ENCODE results near the gene ERC2. TPM values are rescaled to one million over a fixed set of nuclear protein-coding genes. Genes with fewer than 3 reads are reported as not detected.
"Not testable (repeated sequence)": the region's sequence is repeated elsewhere in the genome, so short reads cannot be mapped to it uniquely, and the experiment has no call there.

Gene ERC2
- total RNA-seq, 1 donor from 2014 or later: 32.5 TPM

DNA sequence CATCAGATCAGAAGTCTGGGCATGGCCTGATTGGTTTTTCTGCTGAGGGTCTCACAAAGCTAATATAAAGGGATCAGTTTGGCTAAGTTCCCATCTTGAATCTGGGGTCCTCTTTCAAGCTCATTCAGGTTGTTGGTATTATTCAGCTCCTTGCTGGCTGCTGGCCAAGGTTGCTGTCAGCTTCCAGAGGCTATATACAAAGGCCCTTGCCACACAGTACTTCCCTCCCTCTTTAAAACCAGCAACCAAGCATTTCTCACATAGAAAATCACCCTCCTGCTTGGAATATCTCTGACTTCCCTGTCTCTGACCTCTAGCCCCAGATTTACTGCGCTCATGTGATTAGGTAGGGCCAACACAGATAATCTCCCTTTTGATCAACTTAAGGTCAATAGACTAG, 442.9 kb downstream of the ERC2 start:
- DNase-seq (ENCODE audit: low spot score, unreplicated experiment): no peak
- H3K27ac Mint-ChIP-seq: no peak overlapping the region
- no peaks in the 10 kb centered on the region for H3K27me3 Mint-ChIP-seq
- TF ChIP-seq, protein P1, sequence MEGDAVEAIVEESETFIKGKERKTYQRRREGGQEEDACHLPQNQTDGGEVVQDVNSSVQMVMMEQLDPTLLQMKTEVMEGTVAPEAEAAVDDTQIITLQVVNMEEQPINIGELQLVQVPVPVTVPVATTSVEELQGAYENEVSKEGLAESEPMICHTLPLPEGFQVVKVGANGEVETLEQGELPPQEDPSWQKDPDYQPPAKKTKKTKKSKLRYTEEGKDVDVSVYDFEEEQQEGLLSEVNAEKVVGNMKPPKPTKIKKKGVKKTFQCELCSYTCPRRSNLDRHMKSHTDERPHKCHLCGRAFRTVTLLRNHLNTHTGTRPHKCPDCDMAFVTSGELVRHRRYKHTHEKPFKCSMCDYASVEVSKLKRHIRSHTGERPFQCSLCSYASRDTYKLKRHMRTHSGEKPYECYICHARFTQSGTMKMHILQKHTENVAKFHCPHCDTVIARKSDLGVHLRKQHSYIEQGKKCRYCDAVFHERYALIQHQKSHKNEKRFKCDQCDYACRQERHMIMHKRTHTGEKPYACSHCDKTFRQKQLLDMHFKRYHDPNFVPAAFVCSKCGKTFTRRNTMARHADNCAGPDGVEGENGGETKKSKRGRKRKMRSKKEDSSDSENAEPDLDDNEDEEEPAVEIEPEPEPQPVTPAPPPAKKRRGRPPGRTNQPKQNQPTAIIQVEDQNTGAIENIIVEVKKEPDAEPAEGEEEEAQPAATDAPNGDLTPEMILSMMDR (IDR thresholded peaks at IDR 0.05; ENCODE audit: unreplicated experiment): no peak
- no peaks in the 10 kb centered on the region for H3K36me3 Mint-ChIP-seq (ENCODE audit: insufficient read depth)
- H3K4me1 Mint-ChIP-seq (ENCODE audit: low read depth): peaks cover 2% of the 10 kb centered on the region
- no peak overlapping the region for H3K4me3 Mint-ChIP-seq (ENCODE audit: low read depth)
- no peaks in the 10 kb centered on the region for H3K9me3 Mint-ChIP-seq (ENCODE audit: low read depth)

- Mint-ChIP-seq H3K9me3 (ENCODE audit: low read depth) (no peaks in the 10 kb centered on the region), H3K27ac (no peak overlapping the region), H3K36me3 (ENCODE audit: insufficient read depth) (no peaks in the 10 kb centered on the region), H3K4me3 (ENCODE audit: low read depth) (no peak overlapping the region), H3K4me1 (ENCODE audit: low read depth) (peaks cover 4% of the 10 kb centered on the region), H3K27me3 (no peaks in the 10 kb centered on the region)
- no peak for DNase-seq (ENCODE audit: low spot score, unreplicated experiment)
- TF ChIP-seq, protein P1 (IDR thresholded peaks at IDR 0.05; ENCODE audit: unreplicated experiment): no peak
Measured at GRCh38 chr3:56023546-56023945, 444.7 kb downstream of the ERC2 start.

- TF ChIP-seq, protein P1 (IDR thresholded peaks at IDR 0.05; ENCODE audit: unreplicated experiment): no peak
- Mint-ChIP-seq H3K4me1 (ENCODE audit: low read depth) (peaks cover 4% of the 10 kb centered on the region), H3K27ac (no peak overlapping the region), H3K36me3 (ENCODE audit: insufficient read depth) (peaks cover 2% of the 10 kb centered on the region), H3K9me3 (ENCODE audit: low read depth) (no peaks in the 10 kb centered on the region), H3K4me3 (ENCODE audit: low read depth) (no peak overlapping the region), H3K27me3 (no peaks in the 10 kb centered on the region)
- DNase-seq (ENCODE audit: low spot score, unreplicated experiment): no peak
Measured at GRCh38 chr3:56022619-56023018, 445.6 kb downstream of the ERC2 start.

DNA sequence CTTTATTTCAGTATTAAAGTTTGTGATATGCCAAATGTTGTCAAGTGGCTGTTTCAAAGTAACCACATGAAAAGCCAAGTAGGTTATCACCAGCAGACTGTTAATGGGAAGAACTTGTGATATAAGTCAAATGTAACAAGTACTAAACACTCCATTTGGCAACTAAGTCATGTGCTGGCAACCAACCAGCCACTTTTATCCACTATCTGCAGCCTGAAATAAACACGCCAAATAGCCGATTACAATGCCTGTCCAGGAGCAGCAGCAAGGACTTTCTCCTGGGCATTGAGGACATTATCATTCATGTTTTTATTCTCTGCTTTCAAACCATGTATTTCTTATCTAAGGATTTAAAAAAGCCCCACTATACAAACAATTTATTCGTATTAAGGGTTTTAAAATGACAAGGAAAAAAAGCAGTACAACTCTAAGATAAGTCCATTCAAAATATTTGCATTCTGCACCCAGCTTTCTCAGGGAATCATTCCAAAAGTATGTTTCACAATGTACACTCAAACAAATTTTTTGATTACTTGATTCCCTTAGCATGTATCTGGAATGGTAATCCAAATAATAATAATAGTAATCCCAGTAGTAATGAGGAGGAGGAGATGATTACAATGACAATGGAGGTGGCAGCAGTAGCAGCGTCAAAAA, 448.6 kb downstream of the ERC2 start:
- Mint-ChIP-seq H3K36me3 (ENCODE audit: insufficient read depth) (peaks cover 2% of the 10 kb centered on the region), H3K4me1 (ENCODE audit: low read depth) (peaks cover 2% of the 10 kb centered on the region), H3K27ac (no peak overlapping the region), H3K4me3 (ENCODE audit: low read depth) (no peak overlapping the region), H3K9me3 (ENCODE audit: low read depth) (no peaks in the 10 kb centered on the region), H3K27me3 (no peaks in the 10 kb centered on the region)
- TF ChIP-seq, protein P1 (IDR thresholded peaks at IDR 0.05; ENCODE audit: unreplicated experiment): no peak
- no peak for DNase-seq (ENCODE audit: low spot score, unreplicated experiment)

GRCh38 chr3:56015374-56015773, 452.9 kb downstream of the ERC2 start:
- H3K27me3 Mint-ChIP-seq; DNase-seq (ENCODE audit: low spot score, unreplicated experiment); H3K9me3 Mint-ChIP-seq (ENCODE audit: low read depth); H3K36me3 Mint-ChIP-seq (ENCODE audit: insufficient read depth); H3K27ac Mint-ChIP-seq; H3K4me3 Mint-ChIP-seq (ENCODE audit: low read depth): not testable (repeated sequence)
- peaks cover 15% of the 10 kb centered on the region for H3K4me1 Mint-ChIP-seq (ENCODE audit: low read depth)

GRCh38 chr3:56012721-56013120, 455.5 kb downstream of the ERC2 start:
- H3K27me3 Mint-ChIP-seq: no peaks in the 10 kb centered on the region
- peaks cover 13% of the 10 kb centered on the region for H3K4me1 Mint-ChIP-seq (ENCODE audit: low read depth)
- no peak overlapping the region for H3K27ac Mint-ChIP-seq
- TF ChIP-seq, protein P1 (IDR thresholded peaks at IDR 0.05; ENCODE audit: unreplicated experiment): no peak
- H3K9me3 Mint-ChIP-seq (ENCODE audit: low read depth): no peaks in the 10 kb centered on the region
- H3K36me3 Mint-ChIP-seq (ENCODE audit: insufficient read depth): peaks cover 3% of the 10 kb centered on the region
- no peak overlapping the region for H3K4me3 Mint-ChIP-seq (ENCODE audit: low read depth)
- DNase-seq (ENCODE audit: low spot score, unreplicated experiment): no peak
